ENCODE measurements around the gene ARX.

The ARX gene

DNA sequence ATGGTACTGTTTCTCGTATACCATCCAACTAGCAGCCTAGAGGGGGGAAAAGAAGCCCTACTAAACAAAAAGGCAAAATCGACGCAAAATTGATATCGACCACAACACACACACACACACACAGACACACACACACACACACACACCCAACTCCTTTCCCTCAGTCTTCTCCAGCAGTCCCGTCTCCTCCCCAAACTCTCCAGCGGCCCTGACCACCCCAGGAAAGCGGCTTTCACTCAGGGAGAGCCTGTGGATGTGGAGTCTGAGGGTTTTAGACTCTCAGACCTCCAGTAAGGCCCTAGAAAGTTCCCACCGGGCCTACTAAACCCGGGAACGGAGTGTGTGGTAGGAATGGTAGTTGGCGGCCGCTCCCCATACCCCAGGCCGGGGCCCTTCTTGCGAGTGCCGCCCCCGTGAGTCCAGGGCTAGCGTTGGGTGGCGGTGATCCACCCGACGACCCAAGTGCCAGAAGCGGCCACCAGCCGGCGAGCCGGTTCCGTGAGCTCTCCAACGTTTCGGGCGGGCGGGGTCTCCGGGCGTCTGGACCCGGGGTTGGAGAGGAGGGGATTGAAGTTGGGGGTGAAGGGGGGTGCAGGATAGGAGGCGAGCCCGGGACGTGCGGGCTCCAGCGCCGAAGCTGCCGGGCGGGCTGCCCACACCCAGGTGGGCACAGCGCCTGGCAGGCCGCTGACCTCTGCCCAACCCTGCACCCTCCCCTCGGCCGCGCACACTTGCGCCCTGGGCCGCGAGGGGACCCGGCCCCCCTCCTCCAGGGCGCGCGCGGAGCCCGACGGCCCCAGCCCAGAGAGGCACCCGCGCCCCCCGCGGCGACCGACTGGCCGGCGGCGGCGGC, 13.7 kb downstream of the ARX start:
- DNase-seq (ENCODE audit: low read depth in 2 of 2) = no peak

DNA sequence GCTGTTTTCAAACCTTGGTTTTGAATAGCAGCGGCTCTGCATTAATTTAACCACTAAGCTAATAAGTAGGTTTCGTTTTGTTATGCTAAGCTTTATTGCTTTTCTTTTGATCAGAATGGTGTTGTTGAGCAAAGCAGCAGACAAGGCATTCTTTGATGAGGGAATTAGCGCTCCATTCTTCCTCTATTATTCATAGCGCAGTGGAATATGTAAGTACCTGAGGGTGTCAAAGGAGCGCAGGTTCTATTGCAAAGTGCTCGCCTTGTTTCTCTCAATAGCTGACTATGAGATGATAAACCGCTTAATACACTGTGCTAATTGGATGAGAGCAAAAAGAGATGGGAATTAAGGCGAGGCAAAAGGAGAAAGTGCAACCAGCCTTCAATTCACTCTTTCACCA, 16.3 kb downstream of the ARX start:
- no peak for DNase-seq (ENCODE audit: low read depth in 2 of 2)

DNA sequence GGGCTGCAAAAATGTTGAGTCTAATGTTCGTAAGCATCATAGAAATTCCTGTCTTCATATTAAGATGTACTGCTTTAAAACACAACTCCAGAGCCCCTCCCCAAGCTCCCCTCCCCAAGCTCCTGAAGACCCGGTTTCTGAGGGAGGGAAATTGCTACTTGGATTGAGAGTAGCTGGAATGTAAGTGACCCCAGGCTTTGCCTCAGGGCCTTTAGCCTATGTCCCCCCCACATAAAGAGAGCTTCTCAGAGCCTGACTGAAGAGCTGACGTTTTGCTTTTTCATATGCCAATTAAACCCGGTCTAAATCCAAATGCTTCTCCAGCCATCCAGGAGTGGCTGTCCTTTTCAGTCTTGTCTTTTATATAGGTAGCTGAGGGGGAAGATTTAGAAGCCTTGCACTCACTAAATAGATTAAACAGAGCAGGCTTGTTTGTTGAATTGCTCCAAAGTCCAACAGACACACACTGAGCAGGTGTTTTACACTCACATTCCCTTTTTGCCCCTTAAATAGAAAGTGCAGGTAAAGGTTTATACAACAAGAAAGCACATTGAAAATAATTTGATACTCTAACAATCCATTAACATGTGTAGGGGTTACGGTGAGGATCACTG, 19.6 kb downstream of the ARX start:
- DNase-seq (ENCODE audit: low read depth in 2 of 2) = no peak

DNA sequence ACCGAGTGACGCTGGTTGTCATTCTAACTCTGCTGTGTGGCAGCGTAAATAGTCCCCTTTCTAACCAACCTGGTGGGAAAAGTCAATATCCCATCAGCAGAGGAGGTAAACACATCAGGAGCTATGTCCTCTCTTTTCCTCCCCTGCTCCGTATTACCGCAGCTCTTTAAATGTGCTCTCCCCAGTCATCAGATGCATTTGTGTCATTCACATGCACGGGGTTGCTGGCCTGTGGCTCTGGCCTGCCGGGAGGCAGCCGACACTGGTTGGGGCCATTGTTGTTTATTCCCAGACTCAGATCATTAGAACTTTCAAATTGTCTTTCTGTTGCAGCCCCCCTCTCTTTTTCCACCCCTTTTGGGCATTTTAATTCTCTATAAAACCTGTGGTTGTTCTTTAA, 21.9 kb downstream of the ARX start:
- no peak for DNase-seq (ENCODE audit: low read depth in 2 of 2)

DNA sequence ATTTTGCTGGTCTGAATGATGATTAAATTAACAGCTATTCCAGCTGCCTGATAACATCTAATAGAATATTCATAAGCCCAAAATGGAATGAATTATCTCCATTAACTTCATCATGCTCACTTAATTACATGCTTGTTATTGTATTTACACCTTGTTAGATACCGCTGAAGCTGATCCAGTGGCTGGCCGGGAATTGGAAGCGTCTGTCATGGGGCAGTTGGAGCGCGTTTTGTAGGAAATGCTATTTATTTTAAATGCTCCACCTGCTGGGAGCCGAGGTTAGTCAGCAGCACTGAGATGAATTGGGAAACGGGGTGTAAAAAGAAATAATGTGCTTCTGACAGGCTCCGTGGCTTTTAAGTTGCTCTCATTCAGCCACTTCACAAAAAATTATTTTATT, 25.2 kb downstream of the ARX start:
- DNase-seq (ENCODE audit: low read depth in 2 of 2) = no peak

DNA sequence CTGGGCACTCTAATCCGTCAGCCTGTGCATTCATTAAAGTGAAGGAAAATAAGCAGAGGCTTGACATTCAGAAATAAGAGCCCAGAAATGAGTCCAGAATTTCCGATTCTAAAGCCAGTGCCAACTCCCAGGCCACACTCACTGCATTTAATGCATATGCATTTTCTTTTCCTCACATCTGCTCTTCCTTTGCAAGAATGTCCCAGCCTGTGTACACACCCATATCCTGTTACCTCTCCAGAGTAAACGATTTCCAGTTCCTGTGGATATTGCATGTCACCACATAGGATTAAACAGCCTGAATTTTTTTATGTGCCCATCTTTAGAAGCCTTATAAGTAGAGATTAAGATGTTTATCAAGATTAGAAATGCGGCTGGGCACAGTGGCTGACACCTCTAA, 27.5 kb downstream of the ARX start:
- no peak for DNase-seq (ENCODE audit: low read depth in 2 of 2)

DNA sequence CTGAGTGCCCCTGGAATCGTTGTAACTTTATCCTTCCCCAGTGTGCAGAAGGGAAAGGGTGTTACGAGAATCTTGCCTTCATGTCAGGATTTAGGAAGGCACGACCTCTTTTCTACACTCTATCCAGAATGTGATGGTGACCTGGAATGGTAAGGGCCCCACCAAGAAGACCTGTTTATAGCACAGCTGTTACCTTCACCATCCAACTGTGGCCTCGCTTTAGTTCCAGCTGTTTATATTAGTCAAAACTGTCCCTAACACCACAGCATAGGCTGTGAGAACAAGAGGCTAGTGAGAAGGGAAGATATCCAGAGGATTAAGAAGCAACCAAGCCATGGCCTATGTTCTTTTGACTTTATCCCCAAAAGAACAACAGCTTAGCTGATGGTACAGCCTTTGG, 28.0 kb downstream of the ARX start:
- no peak for DNase-seq (ENCODE audit: low read depth in 2 of 2)

DNA sequence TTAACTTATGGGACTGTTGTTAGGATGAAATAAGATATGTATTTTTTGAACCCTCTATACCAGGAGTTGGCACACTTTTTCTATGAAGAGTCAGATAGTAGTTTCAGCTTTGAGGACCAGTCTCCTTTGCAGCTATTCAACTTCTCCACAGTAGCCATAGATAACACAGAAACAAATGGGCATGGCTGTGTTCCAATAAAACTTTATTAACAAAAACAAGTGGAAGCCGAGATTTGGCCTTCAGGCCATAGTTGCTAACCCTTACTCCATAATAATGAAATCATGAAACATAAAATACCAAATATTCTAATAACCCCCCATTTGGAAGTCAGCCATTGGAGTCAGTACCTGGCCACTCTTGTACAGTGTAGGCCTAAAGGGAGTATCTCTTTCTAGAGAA, 30.6 kb downstream of the ARX start:
- DNase-seq (ENCODE audit: low read depth in 2 of 2) = no peak

DNA sequence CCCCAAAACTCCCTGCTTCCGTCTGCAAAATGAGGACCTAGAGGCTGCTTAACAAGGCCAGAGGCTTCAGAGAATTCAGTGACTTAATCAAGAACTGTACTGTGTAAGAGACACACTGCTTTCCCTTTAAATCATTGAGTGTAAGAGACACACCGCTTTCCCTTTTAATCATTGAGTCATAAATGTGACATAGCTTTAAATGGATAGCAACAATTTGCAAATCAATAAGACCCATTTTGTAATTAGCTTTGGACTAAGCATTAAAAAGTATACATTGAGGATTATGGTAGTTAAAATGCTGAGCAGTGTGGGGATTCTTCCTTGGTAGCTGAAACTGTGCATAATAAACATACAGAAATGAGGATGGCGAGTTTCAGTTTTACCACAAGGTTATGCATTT, 31.8 kb downstream of the ARX start:
- DNase-seq (ENCODE audit: low read depth in 2 of 2) = no peak

DNA sequence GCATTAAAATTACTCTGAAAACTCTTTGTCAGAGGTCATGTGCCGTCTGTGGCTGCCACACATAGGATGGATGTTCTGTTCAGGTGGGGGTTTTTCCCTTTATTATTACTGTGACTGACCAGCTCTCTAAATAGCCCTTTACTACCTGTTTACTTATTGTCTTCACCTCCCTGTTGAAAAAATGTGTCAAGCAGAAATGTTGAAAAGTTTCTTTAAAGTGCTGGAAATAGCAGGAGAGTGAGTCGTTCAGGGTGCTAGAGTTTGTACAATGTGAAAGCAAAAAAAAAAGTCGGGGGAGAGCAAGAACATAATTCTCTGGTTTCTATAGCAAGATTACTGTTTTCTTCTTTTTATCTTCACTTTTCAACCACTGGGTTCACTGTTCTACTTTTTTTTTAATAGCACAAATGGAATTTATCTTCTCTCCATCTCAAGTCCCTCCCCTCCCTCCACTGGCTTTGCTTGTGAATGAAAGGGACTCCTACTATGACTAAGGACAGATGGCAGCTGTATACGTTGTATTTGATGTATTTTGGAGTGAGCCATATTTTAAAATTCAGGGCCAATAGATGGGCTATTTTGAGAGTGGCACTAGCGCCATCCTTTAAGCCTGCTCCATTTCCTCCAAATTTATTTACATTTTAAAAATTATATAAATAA, 33.3 kb downstream of the ARX start:
- DNase-seq (ENCODE audit: low read depth in 2 of 2) = no peak

DNA sequence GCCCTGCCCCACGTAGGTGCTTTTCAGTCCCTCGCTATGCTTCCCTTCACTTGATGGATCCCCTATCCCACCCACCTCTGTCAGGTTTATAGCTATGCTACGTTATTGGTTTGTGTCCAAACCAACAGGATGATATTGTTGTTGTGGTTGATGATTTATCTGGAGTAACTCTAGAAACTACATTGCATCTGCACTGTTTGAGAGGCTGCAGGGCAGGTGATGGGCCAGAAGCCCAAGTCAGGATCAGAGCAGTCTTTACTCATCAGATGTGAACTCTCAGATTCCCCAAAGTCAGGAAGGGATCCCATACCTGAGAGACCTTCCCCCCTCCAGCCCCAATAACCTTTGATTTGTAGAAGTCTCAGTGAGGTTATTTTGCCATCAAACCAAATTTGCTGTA, 34.7 kb downstream of the ARX start:
- no peak for DNase-seq (ENCODE audit: low read depth in 2 of 2)

DNA sequence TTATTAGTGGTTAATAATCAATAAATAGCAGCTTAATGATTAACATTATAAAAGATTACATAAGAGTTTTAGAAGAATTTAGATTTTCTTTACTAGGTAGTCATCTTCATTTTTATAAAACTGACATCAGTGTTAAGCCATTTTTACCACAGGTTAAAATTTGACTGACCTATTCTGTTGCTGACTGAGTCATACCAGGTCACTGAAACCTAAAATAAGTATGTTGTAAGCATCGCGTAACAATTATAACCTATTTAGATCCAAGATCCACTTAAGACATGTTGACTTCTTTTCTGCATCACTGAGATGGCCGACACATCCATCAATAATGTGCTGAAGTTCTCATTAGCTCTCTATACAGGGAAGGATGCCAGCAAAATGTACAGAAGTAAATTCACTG, 36.7 kb downstream of the ARX start:
- DNase-seq (ENCODE audit: low read depth in 2 of 2) = no peak

DNA sequence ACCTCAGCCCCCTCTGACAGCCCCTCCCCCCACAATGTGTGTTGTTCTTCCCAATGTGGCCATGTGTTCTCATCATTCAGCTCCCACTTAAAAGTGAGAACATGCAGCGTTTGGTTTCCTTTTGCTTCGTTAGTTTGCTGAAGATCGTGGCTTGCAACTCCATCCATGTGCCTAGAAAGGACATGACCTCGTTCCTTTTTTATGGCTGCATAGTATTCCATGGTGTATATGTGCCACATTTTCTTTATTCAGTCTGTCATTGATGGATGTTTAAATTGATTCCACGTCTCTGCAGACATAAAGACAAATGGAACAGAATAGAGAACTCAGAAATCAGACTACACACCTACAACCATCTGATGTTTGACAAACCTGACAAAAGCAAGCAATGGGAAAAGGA, 46.0 kb downstream of the ARX start:
- DNase-seq (ENCODE audit: low read depth in 2 of 2) = no peak

DNA sequence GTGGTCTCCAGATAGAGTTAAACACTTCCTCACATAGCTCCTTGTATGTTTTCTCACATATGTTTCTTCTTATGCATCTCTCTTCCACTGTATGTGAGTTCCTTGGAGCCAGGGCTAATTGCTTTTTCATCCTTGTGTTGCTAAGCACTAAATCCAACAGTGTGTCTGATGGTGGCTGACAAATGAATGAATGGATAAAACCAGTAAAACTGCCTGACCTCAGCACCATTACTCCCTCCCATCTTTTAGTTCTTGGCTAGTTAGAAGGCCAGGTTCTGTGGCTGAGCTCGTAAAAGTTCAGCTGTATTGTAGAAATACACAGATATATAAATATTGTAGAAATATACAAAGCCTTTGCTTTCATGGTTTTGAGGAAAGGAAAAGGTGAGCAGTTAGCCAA, 50.4 kb downstream of the ARX start:
- no peak for DNase-seq (ENCODE audit: low read depth in 2 of 2)

DNA sequence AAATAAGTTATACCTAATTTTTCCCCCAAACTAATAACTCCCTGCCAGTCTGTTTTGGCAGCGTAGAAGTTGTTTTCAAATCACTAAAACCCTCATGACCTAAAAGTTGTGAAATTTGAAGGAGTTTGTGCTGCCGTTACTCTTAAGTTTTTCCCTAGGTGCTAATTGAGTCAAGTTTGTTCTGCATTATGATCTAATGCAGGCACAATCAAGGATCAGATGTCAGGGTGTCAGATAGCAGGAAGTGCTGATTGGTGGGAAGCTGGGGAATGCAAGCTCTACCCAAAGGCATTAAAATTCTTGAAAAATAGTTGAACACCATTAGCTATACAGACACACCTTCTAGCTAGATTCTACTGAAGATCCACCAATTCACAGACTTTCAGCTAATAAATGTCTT, 51.9 kb downstream of the ARX start:
- DNase-seq (ENCODE audit: low read depth in 2 of 2) = no peak

DNA sequence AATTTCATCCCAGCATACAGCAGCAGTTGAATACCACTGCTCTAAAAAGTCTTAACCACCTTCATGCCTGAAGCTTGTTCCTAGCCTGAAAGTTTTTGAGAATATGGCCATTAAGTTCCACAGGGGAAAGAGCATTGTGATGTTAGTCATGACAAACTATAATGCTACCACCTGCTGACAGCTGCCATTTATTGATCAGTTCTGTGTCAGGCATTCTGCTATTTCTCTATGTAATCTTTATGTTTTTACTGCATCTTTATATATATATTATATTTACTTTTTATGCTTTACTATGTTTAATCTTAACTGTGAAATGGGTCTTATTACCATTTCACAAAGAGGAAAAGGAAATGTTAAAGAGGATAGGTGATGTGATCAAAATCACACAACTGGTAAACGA, 54.0 kb downstream of the ARX start:
- DNase-seq (ENCODE audit: low read depth in 2 of 2) = no peak

DNA sequence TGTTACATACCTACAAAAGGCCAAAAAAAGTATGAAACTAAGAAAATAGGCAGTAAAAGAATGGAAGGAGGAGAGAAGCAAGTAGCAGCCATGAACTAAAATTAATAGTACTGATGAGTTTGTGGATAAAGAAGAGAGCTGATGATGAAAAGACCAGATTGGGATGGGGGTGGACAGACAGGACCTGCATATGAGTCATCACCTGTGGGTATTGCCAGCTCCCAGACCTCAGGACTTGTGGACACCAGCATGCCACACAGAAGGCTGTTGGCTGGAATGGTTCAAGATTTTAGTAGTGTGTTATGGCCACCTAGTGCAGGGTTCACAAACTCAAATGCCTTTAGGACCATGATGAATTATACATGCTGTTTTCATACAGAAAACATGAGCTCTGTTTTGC, 58.9 kb downstream of the ARX start:
- no peak for DNase-seq (ENCODE audit: low read depth in 2 of 2)

DNA sequence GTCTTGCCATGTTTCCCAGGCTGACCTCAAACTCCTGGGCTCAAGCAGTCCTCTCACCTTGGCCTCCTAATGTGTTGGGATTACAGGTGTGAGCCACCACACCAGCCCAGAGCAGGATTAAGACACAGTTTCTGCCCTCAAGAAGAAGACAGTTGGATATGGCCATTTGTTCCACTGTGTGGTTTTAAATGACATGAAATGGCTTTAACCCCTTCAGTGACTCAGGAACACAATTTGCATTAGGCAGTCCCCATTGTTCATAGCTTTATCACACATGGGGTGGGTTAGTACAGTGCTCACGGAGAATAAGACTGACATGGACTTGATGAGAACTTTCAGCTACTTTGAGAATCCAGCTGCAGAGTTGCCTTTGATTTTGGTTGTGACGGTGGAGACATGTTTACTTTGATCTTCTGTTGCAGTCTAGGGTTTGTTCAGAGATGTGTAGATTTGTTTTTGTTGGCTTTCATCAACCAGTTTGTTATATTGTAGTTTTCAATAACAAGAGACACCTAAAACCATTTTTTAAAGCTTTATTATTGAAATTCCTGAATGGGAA, 60.3 kb downstream of the ARX start:
- DNase-seq (ENCODE audit: low read depth in 2 of 2) = no peak

DNA sequence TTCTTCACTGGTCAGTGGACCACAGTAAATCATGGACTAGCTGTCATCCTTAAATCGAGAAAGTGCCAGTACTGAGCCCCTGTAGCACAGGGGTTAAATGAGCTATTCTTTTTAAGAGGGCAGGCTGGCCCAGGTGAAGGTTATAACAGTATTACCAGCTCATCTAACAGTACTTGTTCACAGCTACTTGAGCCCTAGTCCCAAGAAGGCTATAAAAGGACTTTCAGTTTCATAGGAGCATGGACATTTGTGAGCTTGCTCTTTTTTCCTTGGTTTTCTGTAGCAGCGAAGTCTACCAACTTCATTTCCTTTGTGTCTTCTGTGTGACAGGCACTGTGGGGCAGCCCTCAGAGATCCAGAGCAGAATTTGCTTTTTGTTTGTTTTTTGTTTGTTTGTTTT, 61.0 kb downstream of the ARX start:
- DNase-seq (ENCODE audit: low read depth in 2 of 2) = no peak
